ENCODE results near the gene CAT.

The CAT gene

DNA sequence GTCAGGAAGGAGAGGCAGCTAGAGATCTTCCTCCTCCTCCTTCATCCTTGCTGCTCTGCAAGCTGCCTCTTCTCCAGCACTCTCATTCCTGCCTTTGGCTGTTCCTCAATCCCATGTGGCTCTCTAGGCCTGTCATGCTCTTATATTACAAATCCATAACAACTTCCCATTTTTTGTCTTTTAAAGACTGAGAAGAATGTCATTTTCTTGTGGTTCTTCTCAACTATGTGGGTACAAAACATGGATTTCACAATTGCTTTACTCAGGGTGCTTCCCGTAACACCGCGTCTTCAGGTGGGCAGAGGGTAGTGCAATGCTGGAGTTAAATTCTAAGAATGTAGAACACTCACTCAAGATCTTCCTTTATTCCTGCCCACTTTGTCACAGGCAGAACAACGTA, 6.8 kb upstream of the CAT start:
- DNase-seq (ENCODE audit: low read depth in 1 of 2, low spot score in 1 of 2) = peak in 1 of 2 experiments; percentile 71

GRCh38 chr11:34432822-34433221, 5.9 kb upstream of the CAT start:
- peak in 1 of 2 experiments; percentile 71 for DNase-seq (ENCODE audit: low read depth in 1 of 2, low spot score in 1 of 2)
- no peak for TF ChIP-seq GABPA (IDR thresholded peaks at IDR 0.05; ENCODE audit: low read depth)
- TF ChIP-seq POLR2AphosphoS5 (IDR thresholded peaks at IDR 0.05; ENCODE audit: low read depth) = no peak
- TF ChIP-seq SPI1 (IDR thresholded peaks at IDR 0.05; ENCODE audit: borderline replicate concordance, low read depth) = peak; percentile 88
- Histone ChIP-seq H3K4me3 (replicated peaks; ENCODE audit: insufficient read depth, low read length) (no peak overlapping the region), H3K27ac (replicated peaks) (peak overlapping the region; percentile 57), H3K27me3 (ENCODE audit: insufficient read depth, poor library complexity, severe bottlenecking) (no peaks in the 10 kb centered on the region)

More for the DNA sequence above, 6.8 kb upstream of the CAT start:
- H3K27me3 ChIP-seq (ENCODE audit: insufficient read depth, poor library complexity, severe bottlenecking) = no peaks in the 10 kb centered on the region
- H3K4me3 ChIP-seq (replicated peaks; ENCODE audit: insufficient read depth, low read length) = no peak overlapping the region
- TF ChIP-seq, protein P1, sequence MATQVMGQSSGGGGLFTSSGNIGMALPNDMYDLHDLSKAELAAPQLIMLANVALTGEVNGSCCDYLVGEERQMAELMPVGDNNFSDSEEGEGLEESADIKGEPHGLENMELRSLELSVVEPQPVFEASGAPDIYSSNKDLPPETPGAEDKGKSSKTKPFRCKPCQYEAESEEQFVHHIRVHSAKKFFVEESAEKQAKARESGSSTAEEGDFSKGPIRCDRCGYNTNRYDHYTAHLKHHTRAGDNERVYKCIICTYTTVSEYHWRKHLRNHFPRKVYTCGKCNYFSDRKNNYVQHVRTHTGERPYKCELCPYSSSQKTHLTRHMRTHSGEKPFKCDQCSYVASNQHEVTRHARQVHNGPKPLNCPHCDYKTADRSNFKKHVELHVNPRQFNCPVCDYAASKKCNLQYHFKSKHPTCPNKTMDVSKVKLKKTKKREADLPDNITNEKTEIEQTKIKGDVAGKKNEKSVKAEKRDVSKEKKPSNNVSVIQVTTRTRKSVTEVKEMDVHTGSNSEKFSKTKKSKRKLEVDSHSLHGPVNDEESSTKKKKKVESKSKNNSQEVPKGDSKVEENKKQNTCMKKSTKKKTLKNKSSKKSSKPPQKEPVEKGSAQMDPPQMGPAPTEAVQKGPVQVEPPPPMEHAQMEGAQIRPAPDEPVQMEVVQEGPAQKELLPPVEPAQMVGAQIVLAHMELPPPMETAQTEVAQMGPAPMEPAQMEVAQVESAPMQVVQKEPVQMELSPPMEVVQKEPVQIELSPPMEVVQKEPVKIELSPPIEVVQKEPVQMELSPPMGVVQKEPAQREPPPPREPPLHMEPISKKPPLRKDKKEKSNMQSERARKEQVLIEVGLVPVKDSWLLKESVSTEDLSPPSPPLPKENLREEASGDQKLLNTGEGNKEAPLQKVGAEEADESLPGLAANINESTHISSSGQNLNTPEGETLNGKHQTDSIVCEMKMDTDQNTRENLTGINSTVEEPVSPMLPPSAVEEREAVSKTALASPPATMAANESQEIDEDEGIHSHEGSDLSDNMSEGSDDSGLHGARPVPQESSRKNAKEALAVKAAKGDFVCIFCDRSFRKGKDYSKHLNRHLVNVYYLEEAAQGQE (IDR thresholded peaks at IDR 0.05; ENCODE audit: insufficient replicate concordance, low read depth) = no peak
- peak; percentile 52; the same call in 1 of the 2 replicates for TF ChIP-seq SPI1 (IDR thresholded peaks at IDR 0.05; ENCODE audit: borderline replicate concordance, low read depth)
- peak overlapping the region; percentile 57 for H3K27ac ChIP-seq (replicated peaks)

GRCh38 chr11:34433899-34434298, 4.8 kb upstream of the CAT start:
- H3K4me3 ChIP-seq (replicated peaks; ENCODE audit: insufficient read depth, low read length) = no peak overlapping the region

GRCh38 chr11:34437224-34438125, 1.3 kb upstream of the CAT start:
- Histone ChIP-seq H3K27me3 (ENCODE audit: insufficient read depth, poor library complexity, severe bottlenecking) (no peaks in the 10 kb centered on the region), H3K4me3 (replicated peaks; ENCODE audit: insufficient read depth, low read length) (peak overlapping the region; percentile 79), H3K27ac (replicated peaks) (peak overlapping the region; percentile 93)
- no peak for DNase-seq (ENCODE audit: low read depth in 1 of 2, low spot score in 1 of 2)
- no peak for TF ChIP-seq GABPA (IDR thresholded peaks at IDR 0.05; ENCODE audit: low read depth)
- TF ChIP-seq, protein P1 (IDR thresholded peaks at IDR 0.05; ENCODE audit: insufficient replicate concordance, low read depth) = no peak
- TF ChIP-seq POLR2AphosphoS5 (IDR thresholded peaks at IDR 0.05; ENCODE audit: low read depth) = no peak
- no peak for TF ChIP-seq CTCF (IDR thresholded peaks at IDR 0.05; ENCODE audit: insufficient read depth, low read length)
- no peak for TF ChIP-seq SPI1 (IDR thresholded peaks at IDR 0.05; ENCODE audit: borderline replicate concordance, low read depth)

More at GRCh38 chr11:34433899-34434298, 4.8 kb upstream of the CAT start:
- TF ChIP-seq POLR2AphosphoS5 (IDR thresholded peaks at IDR 0.05; ENCODE audit: low read depth) (no peak), CTCF (IDR thresholded peaks at IDR 0.05; ENCODE audit: insufficient read depth, low read length) (no peak), GABPA (IDR thresholded peaks at IDR 0.05; ENCODE audit: low read depth) (no peak), SPI1 (IDR thresholded peaks at IDR 0.05; ENCODE audit: borderline replicate concordance, low read depth) (no peak)
- TF ChIP-seq, protein P1 (IDR thresholded peaks at IDR 0.05; ENCODE audit: insufficient replicate concordance, low read depth) = no peak
- no peak for DNase-seq (ENCODE audit: low read depth in 1 of 2, low spot score in 1 of 2)
- Histone ChIP-seq H3K27me3 (ENCODE audit: insufficient read depth, poor library complexity, severe bottlenecking) (no peaks in the 10 kb centered on the region), H3K27ac (replicated peaks) (no peak overlapping the region)
